ENCODE results near the gene TAF4.
"Not testable (repeated sequence)": the region's sequence is repeated elsewhere in the genome, so short reads cannot be mapped to it uniquely, and the experiment has no call there.

Gene TAF4

DNA sequence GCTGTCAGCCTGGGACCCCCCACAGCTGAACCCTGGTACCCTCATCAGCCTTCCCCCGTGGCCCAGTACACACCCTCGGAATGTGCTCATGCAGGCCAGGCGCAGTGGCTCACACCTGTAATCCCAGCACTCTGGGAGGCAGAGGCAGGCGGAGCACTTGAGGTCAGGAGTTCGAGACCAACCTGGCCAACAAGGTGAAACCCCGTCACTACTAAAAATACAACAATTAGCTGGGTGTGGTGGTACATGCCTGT, 9.9 kb downstream of the TAF4 start:
- not testable (repeated sequence) for DNase-seq (ENCODE audit: low spot score)

GRCh38 chr20:62055106-62055861, 10.4 kb downstream of the TAF4 start:
- no peak for DNase-seq (ENCODE audit: low spot score)

DNA sequence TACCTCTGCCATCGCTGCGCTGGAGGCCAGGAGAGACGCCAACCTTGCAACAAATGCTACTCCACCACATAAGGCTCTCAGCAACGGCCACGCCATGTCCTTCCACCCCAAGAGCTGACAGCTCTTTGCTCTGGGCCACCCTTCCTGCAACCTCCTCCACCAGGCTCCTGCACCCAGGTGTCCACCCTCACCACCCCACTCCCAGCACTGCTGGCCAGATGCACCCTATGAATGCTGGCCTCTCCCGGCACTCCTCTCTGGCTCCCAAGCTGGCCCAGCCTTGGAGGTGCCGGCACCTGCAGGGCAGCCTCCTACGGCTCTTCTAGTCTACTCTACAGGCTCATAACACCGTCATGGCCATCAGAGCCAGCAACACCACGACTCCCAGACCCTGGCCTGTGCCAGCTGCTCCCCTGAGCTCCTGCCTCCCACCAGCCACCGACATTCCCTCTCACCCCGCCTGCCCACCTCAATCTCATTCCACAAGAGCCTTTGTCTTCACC, 11.2 kb downstream of the TAF4 start:
- DNase-seq (ENCODE audit: low spot score), result no peak

DNA sequence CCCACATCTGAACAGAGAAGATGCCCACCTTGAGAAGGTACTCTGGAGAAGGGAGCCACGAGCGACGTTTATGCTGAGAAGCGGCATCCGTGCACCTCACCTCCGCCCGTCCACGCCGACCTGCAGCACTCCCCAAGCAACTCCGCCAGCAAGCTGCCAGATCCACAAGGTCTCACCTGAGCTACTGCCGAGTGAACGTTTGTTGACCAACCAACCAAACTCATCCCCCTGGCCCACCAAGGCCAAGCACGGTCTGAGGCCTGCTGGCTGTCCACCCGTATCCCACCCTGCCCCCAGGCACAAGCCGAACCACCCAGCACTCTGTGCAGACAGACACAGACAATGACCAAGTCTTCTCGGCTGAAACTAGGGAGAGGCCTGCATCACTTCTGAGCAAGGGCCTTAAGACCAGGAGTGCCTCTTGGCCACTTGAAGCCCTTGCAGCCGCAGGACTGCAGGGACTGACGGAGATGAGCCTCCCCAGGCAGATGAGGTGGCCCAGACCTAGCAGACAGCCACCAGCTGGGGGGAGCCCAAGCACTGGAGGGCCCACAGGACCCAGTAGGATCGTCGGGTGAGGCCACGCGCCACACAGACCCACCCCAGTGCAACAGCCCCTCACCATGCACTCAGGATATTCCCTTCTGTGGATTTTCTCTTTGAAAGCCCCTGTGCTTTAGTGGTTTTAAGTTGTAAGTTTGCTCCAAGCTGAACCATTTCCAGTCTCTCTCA, 12.1 kb downstream of the TAF4 start:
- DNase-seq (ENCODE audit: low spot score), result no peak

DNA sequence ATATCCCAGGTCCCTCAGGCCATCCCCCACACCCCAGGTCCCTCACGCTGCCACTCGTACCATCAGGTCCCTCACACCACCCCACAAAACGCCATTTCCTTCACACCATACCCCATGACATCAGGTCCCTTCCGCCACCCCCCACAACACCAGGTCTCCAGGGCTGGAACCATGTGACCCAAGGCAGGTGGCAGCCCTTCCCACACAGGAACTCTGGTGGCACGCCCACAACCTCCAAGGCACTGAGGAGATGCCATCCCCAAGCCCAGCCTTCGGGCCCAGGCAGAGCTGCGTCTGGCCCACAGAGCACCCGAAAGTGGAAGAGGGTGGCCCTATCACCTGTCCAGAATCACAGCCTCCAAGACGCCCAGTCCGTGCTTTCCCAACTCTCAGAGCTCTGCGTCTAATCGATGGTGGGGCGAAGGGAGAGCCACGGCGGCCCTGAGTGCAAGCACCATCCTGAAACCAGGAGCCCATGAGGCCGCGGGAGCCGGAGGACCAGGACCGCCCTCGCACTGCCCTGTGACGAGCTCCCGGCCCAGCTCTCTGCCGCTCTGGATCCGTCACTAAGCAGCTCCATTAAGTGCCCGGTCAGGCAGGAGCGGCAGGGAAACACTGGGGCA, 12.7 kb downstream of the TAF4 start:
- DNase-seq (ENCODE audit: low spot score), result no peak

DNA sequence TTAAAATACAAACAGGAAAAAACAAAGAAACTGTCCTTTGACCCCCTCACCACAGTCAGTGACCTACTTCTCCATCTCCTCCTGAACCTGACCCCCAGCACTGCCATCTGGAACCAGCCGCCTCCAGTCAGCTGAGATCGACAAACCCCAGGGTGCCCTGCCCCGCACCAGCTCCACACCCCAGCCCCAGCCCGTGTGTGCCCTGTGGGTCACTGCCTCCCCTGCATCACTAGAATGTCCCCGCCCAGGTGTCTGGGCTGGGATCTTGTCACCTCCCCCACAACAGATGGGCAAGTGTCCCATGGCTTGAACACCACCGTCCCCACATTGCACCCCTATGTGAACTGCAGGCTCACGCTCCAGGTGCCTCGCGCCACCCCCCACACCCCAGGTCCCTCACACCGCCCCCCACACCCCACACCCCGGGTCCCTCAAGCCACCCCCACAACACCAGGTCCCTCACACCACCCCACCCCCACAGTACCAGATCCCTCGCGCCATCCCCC, 13.3 kb downstream of the TAF4 start:
- DNase-seq (ENCODE audit: low spot score), result no peak

GRCh38 chr20:62051546-62052255, 14.0 kb downstream of the TAF4 start:
- DNase-seq (ENCODE audit: low spot score), result no peak

GRCh38 chr20:62051144-62051543, 14.5 kb downstream of the TAF4 start:
- no peak for DNase-seq (ENCODE audit: low spot score)

GRCh38 chr20:62050166-62051120, 15.2 kb downstream of the TAF4 start:
- DNase-seq (ENCODE audit: low spot score), result peak; percentile 26

DNA sequence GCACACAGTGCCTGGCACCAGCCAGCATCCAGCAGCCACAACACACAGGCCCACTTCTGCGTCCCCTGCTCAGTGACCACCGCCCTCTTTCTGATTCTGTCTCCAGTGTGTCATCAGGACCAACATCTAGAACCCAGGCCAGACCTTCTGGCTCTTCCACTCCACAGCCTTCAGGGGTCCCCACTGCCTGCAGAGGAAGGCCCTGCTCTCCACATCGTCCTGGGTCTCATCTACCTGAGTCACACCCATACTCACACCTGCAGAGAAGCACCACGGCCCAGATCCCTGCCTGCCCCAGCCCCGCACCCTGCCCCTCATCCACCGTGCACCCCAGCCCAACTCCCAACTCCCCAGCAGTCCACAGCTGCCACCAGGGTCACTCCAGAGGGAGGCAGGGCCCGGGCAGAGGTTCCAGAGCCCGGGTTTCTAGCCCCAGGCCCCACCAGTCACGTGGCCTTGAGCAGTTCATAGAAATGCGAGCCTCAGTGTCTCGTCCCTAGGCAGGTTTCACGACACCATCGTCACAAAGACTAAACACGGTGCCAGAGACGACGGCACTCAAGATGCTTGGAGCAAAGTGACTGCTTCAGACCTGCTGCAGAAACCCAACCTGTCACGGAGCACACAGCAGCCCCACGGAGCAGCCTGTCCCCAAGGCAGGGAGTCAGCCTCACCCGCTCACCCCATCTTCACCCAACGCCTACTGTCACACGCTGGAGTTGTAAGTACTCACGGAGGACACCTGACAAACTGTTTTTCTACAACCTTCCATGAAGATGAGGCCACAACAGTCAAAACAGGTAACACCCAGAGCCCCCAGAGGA, 16.1 kb downstream of the TAF4 start:
- no peak for DNase-seq (ENCODE audit: low spot score)

- DNase-seq (ENCODE audit: low spot score), result no peak
These were observed 16.8 kb downstream of the TAF4 start for GRCh38 chr20:62048821-62049291.

- no peak for DNase-seq (ENCODE audit: low spot score)
These were observed 17.3 kb downstream of the TAF4 start for GRCh38 chr20:62048346-62048761.

GRCh38 chr20:62047666-62048345, 17.9 kb downstream of the TAF4 start:
- no peak for DNase-seq (ENCODE audit: low spot score)

- no peak for DNase-seq (ENCODE audit: low spot score)
These were observed 19.2 kb downstream of the TAF4 start for GRCh38 chr20:62046431-62046830.

GRCh38 chr20:62045529-62046285, 20.0 kb downstream of the TAF4 start:
- no peak for DNase-seq (ENCODE audit: low spot score)

DNA sequence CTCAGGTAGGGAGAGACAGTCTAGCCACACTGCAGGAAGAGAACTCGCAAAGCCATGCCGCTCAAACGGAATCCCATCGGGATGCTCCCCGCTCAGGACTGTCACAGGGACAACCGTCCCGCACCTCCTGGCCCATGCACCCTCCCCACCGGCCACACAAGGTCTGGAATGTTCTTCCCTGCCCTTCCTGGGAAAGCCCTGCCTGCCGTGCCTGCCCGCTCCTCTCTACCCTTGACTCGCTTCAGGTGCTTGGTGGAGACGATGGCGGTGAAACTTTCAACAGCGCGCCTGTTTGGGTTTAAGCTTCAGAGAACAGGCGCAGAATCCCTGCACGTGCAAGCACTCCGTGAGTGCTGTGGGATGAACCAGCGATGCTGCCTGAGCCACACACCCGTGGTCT, 20.6 kb downstream of the TAF4 start:
- no peak for DNase-seq (ENCODE audit: low spot score)

- DNase-seq (ENCODE audit: low spot score), result no peak
These were observed 21.1 kb downstream of the TAF4 start for GRCh38 chr20:62044631-62045030.

- DNase-seq (ENCODE audit: low spot score), result no peak
These were observed 22.4 kb downstream of the TAF4 start for GRCh38 chr20:62043131-62043914.

All from hematopoietic multipotent progenitor cell treated with erythropoietin and hydrocortisone succinate and interleukin-3 and kit ligand, for 15 days (in vitro differentiated cells).